Esophagus muscularis mucosa (tissue), 4 donors: ENCODE results near the gene GSC2. TPM values are rescaled to one million over a fixed set of nuclear protein-coding genes. Genes with fewer than 3 reads are reported as not detected.

Experiments
- DNase-seq: peaks from one replicate; pipeline ENCODE4 v3.0.0-alpha.2; 2017; ENCODE audit errors: extremely low spot score
- H3K27ac ChIP-seq, 4 donors: fragments of 200-600 bp; sonication (generic); replicated peaks in 1 of 4; 1 replicate in 3 of 4; 2 replicates in 1 of 4; pipeline ENCODE4 v1.5.1; 2016 to 2019; ENCODE audit warnings: mild to moderate bottlenecking in 1 of 4
- H3K27me3 ChIP-seq, 4 donors: fragments of 200-600 bp; sonication (generic); one replicate each; pipeline versions ENCODE4 v1.5.1 to v1.6.0; 2016 to 2019
- H3K36me3 ChIP-seq, 4 donors: fragments of 200-600 bp; sonication (generic); one replicate each; pipeline ENCODE4 v1.5.1; 2016 to 2019
- H3K4me1 ChIP-seq, 4 donors: fragments of 200-600 bp; sonication (generic); one replicate each; pipeline ENCODE4 v1.5.1; 2016 to 2019
- H3K4me3 ChIP-seq, 4 donors: fragments of 200-600 bp; sonication (generic); 1 replicate in 2 of 4; 2 replicates in 2 of 4; pipeline ENCODE4 v1.5.1; 2016 to 2019; ENCODE audit warnings: mild to moderate bottlenecking in 4 of 4, moderate library complexity in 1 of 4
- H3K9me3 ChIP-seq, 4 donors: fragments of 200-600 bp; sonication (generic); 1 replicate in 3 of 4; 2 replicates in 1 of 4; pipeline ENCODE4 v1.5.1; 2016 to 2019
- CTCF ChIP-seq, 3 experiments: fragments of 200-600 bp in 2 of 3; fragments of 450-650 bp in 1 of 3; sonication (generic) in 2 of 3; IDR thresholded peaks; one replicate each; pipeline ENCODE4 v1.5.1; 2017 to 2019; ENCODE audit warnings: antibody characterized with exemption in 3 of 3, mild to moderate bottlenecking in 2 of 3, moderate library complexity in 1 of 3
- EP300 ChIP-seq: sonication (generic); formaldehyde crosslinking; IDR thresholded peaks from one replicate; pipeline ENCODE4 v1.6.1; 2017; ENCODE audit warnings: antibody characterized with exemption
- POLR2A ChIP-seq: fragments of 450-650 bp; IDR thresholded peaks from one replicate; pipeline ENCODE4 v1.6.1; 2017; ENCODE audit warnings: antibody characterized with exemption, moderate library complexity, mild to moderate bottlenecking, low read depth
- POLR2AphosphoS5 ChIP-seq, 2 donors: sonication (generic); formaldehyde crosslinking; IDR thresholded peaks; one replicate each; pipeline ENCODE4 v1.6.1; 2017; ENCODE audit warnings: antibody characterized with exemption in 2 of 2
- WGBS: methylation state at CpG from one replicate; pipeline ENCODE4 v1.1.5; 2018; 5-methylcytosine and 5-hydroxymethylcytosine counted together
- intact Hi-C: fragments of 100-400 bp; cut with DNase I; formaldehyde crosslinking; loops from one replicate; pipeline ENCODE4 v1.15.1; 2023
- total RNA-seq, 4 donors: library from RNA; depleted of rRNA; stranded (reverse); fragments of >200 nt; gene quantifications; one replicate each; pipeline versions ENCODE4 v1.1.0 to v1.2.1, GENCODE V29; 2016

Gene GSC2
- total RNA-seq, 4 donors from 2014 or later, result not detected

- Histone ChIP-seq H3K36me3 (peaks cover 89 to 100% (median 98%) of the 10 kb centered on the region in 4 donors), H3K9me3 (no peaks in the 10 kb centered on the region), H3K4me1 (peaks cover 0 to 4% (median 2%) of the 10 kb centered on the region in 4 donors), H3K4me3 (no peak overlapping the region), H3K27ac (no peak overlapping the region), H3K27me3 (no peaks in the 10 kb centered on the region)
- TF ChIP-seq POLR2AphosphoS5 (IDR thresholded peaks at IDR 0.05) (no peak), CTCF (IDR thresholded peaks at IDR 0.05) (no peak), POLR2A (no peak), EP300 (no peak)
- 82% methylated on average over 7 of the region's 11 CpGs for WGBS
- intact Hi-C loops, result no loop called here
- no peak for DNase-seq
These were observed 12.5 kb downstream of the GSC2 start for GRCh38 chr22:19137384-19138216.

GRCh38 chr22:19136915-19137314, 13.2 kb downstream of the GSC2 start:
- 95% methylated on average over 10 of the region's 10 CpGs for WGBS
- TF ChIP-seq POLR2A, result no peak
- no peak for TF ChIP-seq CTCF (IDR thresholded peaks at IDR 0.05)
- TF ChIP-seq EP300, result no peak
- TF ChIP-seq POLR2AphosphoS5 (IDR thresholded peaks at IDR 0.05), result no peak
- Histone ChIP-seq H3K9me3 (no peaks in the 10 kb centered on the region), H3K4me1 (no peaks in the 10 kb centered on the region), H3K4me3 (no peak overlapping the region), H3K36me3 (peaks cover 83 to 100% (median 97%) of the 10 kb centered on the region in 4 donors), H3K27ac (no peak overlapping the region), H3K27me3 (no peaks in the 10 kb centered on the region)
- intact Hi-C loops, result no loop called here
- no peak for DNase-seq

GRCh38 chr22:19134874-19135273, 15.2 kb downstream of the GSC2 start:
- H3K27ac ChIP-seq, result no peak overlapping the region
- no peaks in the 10 kb centered on the region for H3K27me3 ChIP-seq
- 89% methylated on average over 3 of the region's 18 CpGs for WGBS
- intact Hi-C loops, result no loop called here
- H3K4me3 ChIP-seq, result no peak overlapping the region
- H3K36me3 ChIP-seq, result peaks cover 63 to 87% (median 82%) of the 10 kb centered on the region in 4 donors
- H3K4me1 ChIP-seq, result no peaks in the 10 kb centered on the region
- no peaks in the 10 kb centered on the region for H3K9me3 ChIP-seq
- TF ChIP-seq CTCF (IDR thresholded peaks at IDR 0.05), result no peak
- no peak for TF ChIP-seq POLR2A
- TF ChIP-seq EP300, result no peak
- TF ChIP-seq POLR2AphosphoS5 (IDR thresholded peaks at IDR 0.05), result no peak
- no peak for DNase-seq

GRCh38 chr22:19134176-19134831, 15.8 kb downstream of the GSC2 start:
- H3K4me3 ChIP-seq, result no peak overlapping the region
- DNase-seq, result no peak
- TF ChIP-seq POLR2AphosphoS5 (IDR thresholded peaks at IDR 0.05) (no peak), EP300 (no peak), CTCF (IDR thresholded peaks at IDR 0.05) (no peak)
- intact Hi-C loops, result no loop called here
- H3K4me1 ChIP-seq, result no peaks in the 10 kb centered on the region
- H3K9me3 ChIP-seq, result no peaks in the 10 kb centered on the region
- WGBS, result 87% methylated on average over 10 of the region's 21 CpGs
- H3K36me3 ChIP-seq, result peaks cover 57 to 82% (median 77%) of the 10 kb centered on the region in 4 donors
- H3K27me3 ChIP-seq, result no peaks in the 10 kb centered on the region
- no peak overlapping the region for H3K27ac ChIP-seq
